A549 (cell line): ENCODE results near the gene TSPAN3. TPM values are rescaled to one million over a fixed set of nuclear protein-coding genes. Genes with fewer than 3 reads are reported as not detected.

ENCODE experiments used
- ATAC-seq, 2 experiments: fragments of 200-7000 bp in 1 of 2; fragments of >200 bp in 1 of 2; cut with Nextera tagmentation in 1 of 2; cut with Tn5 transposase in 1 of 2; 3 replicates each; pipeline versions ENCODE4 v1.8.0 to v1.9.1; 2018 to 2020; ENCODE audit warnings: mild to moderate bottlenecking in 1 of 2, moderate library complexity in 1 of 2
- CTCF ChIA-PET: fragments of 300-600 bp; sonication (Branson Sonifier 250); formaldehyde crosslinking; extraction: SDS; loops from one replicate; lab custom pipeline; 2021; ENCODE audit warnings: antibody characterized with exemption, inconsistent platforms; lab: Yijun Ruan, JAX
- POLR2A ChIA-PET: fragments of 350-600 bp; formaldehyde crosslinking; extraction: SDS; loops from one replicate; lab custom pipeline; 2021; ENCODE audit warnings: antibody characterized with exemption, inconsistent platforms; lab: Yijun Ruan, JAX
- DNase-seq, 2 experiments: peaks; one replicate each; pipeline versions ENCODE4 v3.0.0 to v3.0.0-alpha.2; 2011 to 2016; ENCODE audit warnings: low read depth in 1 of 2, low spot score in 1 of 2
- FAIRE-seq: peaks from 2 replicates; lab custom pipeline; 2011; peaks lifted over from hg19 to GRCh38; lab: Jason Lieb, UNC
- H3K27ac ChIP-seq, 2 experiments: fragments of >200 bp; sonication (Bioruptor Twin); formaldehyde crosslinking; 3 replicates each; pipeline ENCODE4 v1.5.1; 2016 to 2017
- H3K4me1 ChIP-seq: fragments of >200 bp; sonication (Bioruptor Twin); formaldehyde crosslinking; 3 replicates; pipeline ENCODE4 v1.6.1; 2016
- H3K4me2 ChIP-seq: fragments of >200 bp; sonication (Bioruptor Twin); formaldehyde crosslinking; 3 replicates; pipeline ENCODE4 v1.6.1; 2016
- H3K4me3 ChIP-seq: fragments of >200 bp; sonication (Bioruptor Twin); formaldehyde crosslinking; 3 replicates; pipeline ENCODE4 v1.5.1; 2016
- H3K9me3 ChIP-seq: fragments of >200 bp; sonication (Bioruptor Twin); formaldehyde crosslinking; 3 replicates; pipeline ENCODE4 v1.6.1; 2016
- ATOH8 ChIP-seq: fragments of 250-450 bp; sonication (Bioruptor Pico); IDR thresholded peaks from 2 replicates; pipeline ENCODE4 v1.5.0; 2020; ENCODE audit warnings: low read depth, mild to moderate bottlenecking, moderate library complexity
- CBX2 ChIP-seq: fragments of 200-600 bp; sonication (generic); IDR thresholded peaks from 2 replicates; pipeline ENCODE4 v1.6.1; 2016; ENCODE audit warnings: low read depth, mild to moderate bottlenecking, borderline replicate concordance
- CBX8 ChIP-seq: fragments of 200-600 bp; sonication (generic); IDR thresholded peaks from 2 replicates; pipeline ENCODE4 v1.6.1; 2016
- CHD2 ChIP-seq: fragments of 150-350 bp; IDR thresholded peaks from 2 replicates; pipeline ENCODE4 v1.6.1; 2014; ENCODE audit warnings: low read length; ENCODE audit not compliant: partially characterized antibody
- CTCF ChIP-seq: fragments of >200 bp; sonication (Bioruptor Twin); formaldehyde crosslinking; IDR thresholded peaks from 3 replicates; pipeline ENCODE4 v1.5.1; 2016
- E2F6 ChIP-seq: IDR thresholded peaks from 2 replicates; pipeline ENCODE4 v1.6.1; 2012; ENCODE audit warnings: low read depth, borderline replicate concordance
- EP300 ChIP-seq, 2 experiments: fragments of >200 bp; sonication (Bioruptor Twin); formaldehyde crosslinking; IDR thresholded peaks; 2 replicates in 1 of 2; 3 replicates in 1 of 2; pipeline ENCODE4 v1.6.1; 2016 to 2017
- ESRRA ChIP-seq: fragments of 150-350 bp; IDR thresholded peaks from 2 replicates; pipeline ENCODE4 v1.6.1; 2014; ENCODE audit warnings: mild to moderate bottlenecking, low read length, borderline replicate concordance
- FOSB ChIP-seq: fragments of 250-450 bp; sonication (Bioruptor Pico); IDR thresholded peaks from 2 replicates; pipeline ENCODE4 v1.5.0; 2020; ENCODE audit warnings: mild to moderate bottlenecking, moderate library complexity
- FOXS1 ChIP-seq: fragments of 250-450 bp; sonication (Bioruptor Pico); IDR thresholded peaks from 2 replicates; pipeline ENCODE4 v1.5.0; 2020; ENCODE audit warnings: mild to moderate bottlenecking, moderate library complexity
- GATA3 ChIP-seq: IDR thresholded peaks from 2 replicates; pipeline ENCODE4 v1.6.1; 2012; ENCODE audit warnings: borderline replicate concordance
- HDAC2 ChIP-seq: fragments of 200-600 bp; sonication (generic); IDR thresholded peaks from 2 replicates; pipeline ENCODE4 v1.6.1; 2016
- HEYL ChIP-seq: fragments of 250-450 bp; sonication (Bioruptor Pico); IDR thresholded peaks from 2 replicates; pipeline ENCODE4 v1.8.0; 2021; ENCODE audit warnings: mild to moderate bottlenecking, moderate library complexity
- HOXB13 ChIP-seq: fragments of 250-450 bp; sonication (Bioruptor Pico); IDR thresholded peaks from 2 replicates; pipeline ENCODE4 v1.5.0; 2020; ENCODE audit warnings: low read depth, mild to moderate bottlenecking, moderate library complexity
- JUN ChIP-seq, 2 experiments: fragments of >200 bp; sonication (Bioruptor Twin); formaldehyde crosslinking; IDR thresholded peaks; 2 replicates in 1 of 2; 3 replicates in 1 of 2; pipeline ENCODE4 v1.6.1; 2016 to 2017
- KDM1A ChIP-seq: fragments of 200-600 bp; sonication (generic); IDR thresholded peaks from 2 replicates; pipeline ENCODE4 v1.6.1; 2016; ENCODE audit warnings: low read depth, mild to moderate bottlenecking
- MAX ChIP-seq: IDR thresholded peaks from 2 replicates; pipeline ENCODE4 v1.6.1; 2012
- NFE2L2 ChIP-seq: fragments of 150-350 bp; conservative IDR thresholded peaks from 2 replicates; pipeline ENCODE4 v1.6.1; 2014; ENCODE audit warnings: low read length
- NPAS2 ChIP-seq: fragments of 250-450 bp; sonication (Bioruptor Pico); IDR thresholded peaks from 2 replicates; pipeline ENCODE4 v1.8.0; 2022; ENCODE audit warnings: mild to moderate bottlenecking, moderate library complexity, borderline replicate concordance
- NR3C1 ChIP-seq: fragments of >200 bp; sonication (Bioruptor Twin); formaldehyde crosslinking; IDR thresholded peaks from 3 replicates; pipeline ENCODE4 v1.6.1; 2017
- PBX3 ChIP-seq: IDR thresholded peaks from 2 replicates; pipeline ENCODE4 v1.6.1; 2012
- PHF8 ChIP-seq: fragments of 200-600 bp; sonication (generic); IDR thresholded peaks from 2 replicates; pipeline ENCODE4 v1.6.1; 2016; ENCODE audit warnings: low read depth, mild to moderate bottlenecking, antibody characterized with exemption, moderate library complexity, borderline replicate concordance
- POLR2A ChIP-seq: IDR thresholded peaks from 2 replicates; pipeline ENCODE4 v1.6.1; 2012; ENCODE audit warnings: mild to moderate bottlenecking, low read length
- RAD21 ChIP-seq, 2 experiments: fragments of >200 bp in 1 of 2; sonication (Bioruptor Twin) in 1 of 2; formaldehyde crosslinking in 1 of 2; IDR thresholded peaks in 1 of 2; conservative IDR thresholded peaks in 1 of 2; 2 replicates in 1 of 2; 3 replicates in 1 of 2; pipeline ENCODE4 v1.6.1; 2012 to 2018; ENCODE audit warnings: inconsistent platforms in 1 of 2
- RCOR1 ChIP-seq: fragments of 150-350 bp; IDR thresholded peaks from 2 replicates; pipeline ENCODE4 v1.6.1; 2014; ENCODE audit warnings: antibody characterized with exemption, low read length, low read depth
- RFX5 ChIP-seq: fragments of 450-650 bp; IDR thresholded peaks from 2 replicates; pipeline ENCODE4 v1.7.1; 2014; ENCODE audit warnings: antibody characterized with exemption, mild to moderate bottlenecking, moderate library complexity
- SMC3 ChIP-seq: fragments of >200 bp; sonication (Bioruptor Twin); formaldehyde crosslinking; IDR thresholded peaks from 3 replicates; pipeline ENCODE4 v1.6.1; 2018; ENCODE audit warnings: inconsistent platforms
- SREBF2 ChIP-seq: fragments of 450-650 bp; IDR thresholded peaks from 2 replicates; pipeline ENCODE4 v1.6.1; 2014; ENCODE audit warnings: mild to moderate bottlenecking, moderate library complexity
- WGBS: methylation state at CpG from one replicate; pipeline ENCODE4 v1.1.6; 2017; ENCODE audit errors: missing lambda C conversion rate; 5-methylcytosine and 5-hydroxymethylcytosine counted together
- polyA plus RNA-seq, 4 experiments: library from polyadenylated mRNA; depleted of rRNA in 3 of 4; stranded (reverse); fragments of >200 nt; fragmentation: RNase III in 1 of 4; extraction: RNeasy Plus Mini Kit Qiagen cat#74134 plus additional on column Dnase treatment in 1 of 4; gene quantifications; 2 replicates in 3 of 4; 3 replicates in 1 of 4; pipeline ENCODE4 v1.2.3, GENCODE V29; 2011 to 2017

TSPAN3 gene
- polyA plus RNA-seq, 2 of the 4 experiments (the other 2 are of a cell fraction): 362 to 636 TPM

GRCh38 chr15:77035584-77035983 is 35.3 kb downstream of the TSPAN3 start:
- DNase-seq (no peak), FAIRE-seq (no peak), ATAC-seq (no peak)
- WGBS: 93% methylated on average over 9 of the region's 9 CpGs
- ChIA-PET POLR2A (interaction anchor here (0.5 kb wide), 1 partner anchor 417 kb away, joined by 3 read pairs; no protein-coding TSS in a partner anchor), CTCF (interaction anchor here (0.7 to 7.4 kb wide), 19 partner anchors 7 to 786 kb away, joined by 3 to 76 read pairs (median 5); no protein-coding TSS in a partner anchor)
- Histone ChIP-seq H3K9me3 (peaks cover 8% of the 10 kb centered on the region; the same call in 2 of the 3 replicates), H3K4me2 (no peak overlapping the region), H3K4me3 (no peak overlapping the region), H3K4me1 (no peaks in the 10 kb centered on the region), H3K27ac (no peak overlapping the region)
- TF ChIP-seq ESRRA: no peak
- TF ChIP-seq RAD21 (conservative IDR thresholded peaks at IDR 0.05 in 1 of 2, IDR thresholded peaks at IDR 0.05 in 1 of 2): no peak
- TF ChIP-seq CBX8: no peak
- no peak for TF ChIP-seq PBX3
- TF ChIP-seq NFE2L2: no peak
- no peak for TF ChIP-seq PHF8
- TF ChIP-seq RFX5: no peak
- no peak for TF ChIP-seq CBX2
- no peak for TF ChIP-seq EP300 (IDR thresholded peaks at IDR 0.05)
- TF ChIP-seq FOXS1: no peak
- no peak for TF ChIP-seq NPAS2 (CRISPR knock-in tag)
- TF ChIP-seq FOSB (CRISPR knock-in tag): no peak
- TF ChIP-seq KDM1A: no peak
- no peak for TF ChIP-seq CTCF
- TF ChIP-seq ATOH8 (CRISPR knock-in tag): no peak
- no peak for TF ChIP-seq RCOR1
- TF ChIP-seq CHD2: no peak
- no peak for TF ChIP-seq HOXB13 (CRISPR knock-in tag)
- TF ChIP-seq NR3C1: no peak

- no peak overlapping the region for H3K4me3 ChIP-seq
- no peak for DNase-seq
- ChIA-PET CTCF (interaction anchor here (0.7 to 7.4 kb wide), 24 partner anchors 8 to 787 kb away, joined by 3 to 76 read pairs (median 4); no protein-coding TSS in a partner anchor), POLR2A (interaction anchor here (0.5 kb wide), 1 partner anchor 417 kb away, joined by 3 read pairs; no protein-coding TSS in a partner anchor)
- H3K27ac ChIP-seq: no peak overlapping the region
- 77% methylated on average over 9 of the region's 14 CpGs for WGBS
- peaks cover 8% of the 10 kb centered on the region; the same call in 2 of the 3 replicates for H3K9me3 ChIP-seq
- no peaks in the 10 kb centered on the region for H3K4me1 ChIP-seq
- peak in 1 of 2 experiments; percentile 55; a peak in 3 of 6 replicates for ATAC-seq
- FAIRE-seq: no peak
- no peak overlapping the region for H3K4me2 ChIP-seq
- TF ChIP-seq HEYL (CRISPR knock-in tag) (no peak), MAX (no peak), PBX3 (no peak), E2F6 (no peak), SREBF2 (no peak), NPAS2 (CRISPR knock-in tag) (no peak), JUN (IDR thresholded peaks at IDR 0.05) (no peak), CTCF (peak; percentile 61), EP300 (IDR thresholded peaks at IDR 0.05) (no peak), FOSB (CRISPR knock-in tag) (no peak), KDM1A (no peak), SMC3 (peak; percentile 29; the same call in 2 of the 3 replicates), GATA3 (no peak), HDAC2 (no peak), CBX2 (no peak), POLR2A (no peak)
Observed at GRCh38 chr15:77034695-77035489, 36.0 kb downstream of the TSPAN3 start.
